Measurements from ENCODE around the gene BOLA3. TPM values are rescaled to one million over a fixed set of nuclear protein-coding genes. Genes with fewer than 3 reads are reported as not detected.
"Not testable (repeated sequence)": the region's sequence is repeated elsewhere in the genome, so short reads cannot be mapped to it uniquely, and the experiment has no call there.

BOLA3 gene
- polyA plus RNA-seq, 3 donors, result 31.1 to 67.8 (median 65.0) TPM

DNA sequence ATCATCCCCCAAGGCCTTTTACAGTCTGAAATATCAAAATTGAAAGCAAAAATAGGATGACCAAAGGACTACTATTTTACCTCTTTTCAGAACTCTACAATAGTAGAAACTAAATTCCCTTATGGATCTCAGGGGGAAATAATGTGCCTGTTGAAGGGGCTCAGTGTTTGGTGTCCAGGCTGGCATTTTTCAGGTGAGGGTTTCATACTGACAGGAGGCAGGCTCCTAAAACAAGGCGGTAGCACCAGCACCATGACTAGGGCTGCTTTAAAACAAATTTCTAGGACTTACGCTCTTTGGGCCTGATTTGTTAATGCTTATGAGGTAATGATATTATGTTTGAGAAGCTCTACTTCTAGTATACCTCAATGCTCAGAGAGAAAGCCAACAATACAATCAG is 5.2 kb upstream of the BOLA3 start:
- 85 to 93% (median 86%) methylated on average over 2 of the region's 2 CpGs for WGBS, 3 donors
- no peak overlapping the region for H3K27ac ChIP-seq (ENCODE audit: low read depth, low read length)

DNA sequence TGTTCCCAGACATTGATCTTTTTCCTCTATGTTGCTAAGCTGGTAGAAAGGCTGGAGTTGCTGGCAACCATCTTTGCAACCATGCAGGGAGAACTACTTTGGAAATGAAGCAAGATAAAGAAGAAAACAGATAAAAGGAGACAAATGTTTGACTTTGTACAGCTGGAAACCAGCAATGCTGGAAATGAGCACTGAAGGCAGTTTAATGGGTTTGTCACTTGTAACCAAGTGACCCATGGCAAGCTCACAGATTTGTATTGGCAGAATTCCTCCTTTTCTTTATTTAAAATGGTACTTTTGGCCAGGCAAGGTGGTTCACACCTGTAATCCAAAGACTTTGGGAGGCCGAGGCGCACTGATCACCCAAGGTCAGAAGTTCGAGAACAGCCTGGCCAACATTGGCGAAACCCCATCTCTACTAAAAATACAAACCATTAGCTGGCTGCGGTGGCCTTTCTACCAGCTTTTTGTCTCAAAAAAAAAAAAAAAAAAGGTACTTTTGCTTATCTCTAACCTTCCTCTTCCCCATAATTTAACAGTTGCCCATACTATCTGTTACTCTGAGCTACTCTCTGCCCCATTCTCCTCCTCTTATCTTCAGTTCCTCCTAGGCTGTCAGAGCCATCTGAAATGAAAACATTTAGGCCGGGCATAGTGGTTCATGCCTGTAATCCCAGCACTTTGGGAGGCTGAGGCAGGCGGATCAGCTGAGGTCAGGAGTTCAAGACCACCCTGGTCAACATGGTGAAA is 2.0 kb upstream of the BOLA3 start:
- H3K27ac ChIP-seq (ENCODE audit: low read depth, low read length), result no peak overlapping the region
- WGBS, 3 donors, result 91 to 95% (median 92%) methylated on average over 7 of the region's 7 CpGs

DNA sequence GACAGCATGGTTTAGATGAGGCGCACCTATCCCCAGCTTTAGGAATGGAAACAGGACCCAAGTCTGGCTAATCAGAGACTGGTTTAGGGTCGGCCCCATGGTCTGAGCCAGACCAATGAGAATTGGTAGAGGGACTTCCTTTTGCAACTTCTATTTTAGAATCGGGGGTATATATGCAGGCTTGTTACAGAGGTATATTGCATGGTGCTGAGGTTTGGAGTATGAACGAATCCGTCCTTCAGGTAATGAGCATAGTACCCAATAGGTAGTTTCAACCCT is 1.5 kb upstream of the BOLA3 start:
- WGBS, 3 donors, result 91 to 92% (median 92%) methylated on average over 5 of the region's 5 CpGs
- H3K27ac ChIP-seq (ENCODE audit: low read depth, low read length), result no peak overlapping the region

GRCh38 chr2:74148457-74149246 is 940 bp upstream of the BOLA3 start:
- 27 to 63% (median 60%) methylated on average over 16 of the region's 16 CpGs for WGBS, 3 donors
- no peak overlapping the region for H3K27ac ChIP-seq (ENCODE audit: low read depth, low read length)

- 5 to 9% (median 8%) methylated on average over 28 to 29 of the region's 29 CpGs for WGBS, 3 donors
- H3K27ac ChIP-seq (ENCODE audit: low read depth, low read length), result no peak overlapping the region
These were observed 584 bp downstream of the BOLA3 start for GRCh38 chr2:74146929-74147726.

- 69 to 83% (median 79%) methylated on average over 6 of the region's 6 CpGs for WGBS, 3 donors
- no peak overlapping the region for H3K27ac ChIP-seq (ENCODE audit: low read depth, low read length)
These were observed 5.4 kb downstream of the BOLA3 start for GRCh38 chr2:74142340-74142739.

- WGBS, 3 donors, result 86 to 90% (median 87%) methylated on average over 19 of the region's 19 CpGs
- H3K27ac ChIP-seq (ENCODE audit: low read depth, low read length), result no peak overlapping the region
These were observed 8.9 kb downstream of the BOLA3 start for GRCh38 chr2:74138600-74139323.

GRCh38 chr2:74137651-74138599 is 9.8 kb downstream of the BOLA3 start:
- WGBS, 3 donors, result 79 to 90% (median 84%) methylated on average over 11 of the region's 11 CpGs
- H3K27ac ChIP-seq (ENCODE audit: low read depth, low read length), result no peak overlapping the region

GRCh38 chr2:74131901-74132300 is 15.8 kb downstream of the BOLA3 start:
- H3K27ac ChIP-seq (ENCODE audit: low read depth, low read length), result no peak overlapping the region
- 73 to 92% (median 88%) methylated on average over 5 of the region's 5 CpGs for WGBS, 3 donors

- H3K27ac ChIP-seq (ENCODE audit: low read depth, low read length), result no peak overlapping the region
- WGBS, 3 donors, result 37 to 47% (median 40%) methylated on average over 41 of the region's 41 CpGs
These were observed 17.3 kb downstream of the BOLA3 start for GRCh38 chr2:74130211-74130995.

- no peak overlapping the region for H3K27ac ChIP-seq (ENCODE audit: low read depth, low read length)
- WGBS, 3 donors, result 76 to 77% (median 76%) methylated on average over 3 of the region's 3 CpGs
These were observed 19.5 kb downstream of the BOLA3 start for GRCh38 chr2:74128206-74128605.

DNA sequence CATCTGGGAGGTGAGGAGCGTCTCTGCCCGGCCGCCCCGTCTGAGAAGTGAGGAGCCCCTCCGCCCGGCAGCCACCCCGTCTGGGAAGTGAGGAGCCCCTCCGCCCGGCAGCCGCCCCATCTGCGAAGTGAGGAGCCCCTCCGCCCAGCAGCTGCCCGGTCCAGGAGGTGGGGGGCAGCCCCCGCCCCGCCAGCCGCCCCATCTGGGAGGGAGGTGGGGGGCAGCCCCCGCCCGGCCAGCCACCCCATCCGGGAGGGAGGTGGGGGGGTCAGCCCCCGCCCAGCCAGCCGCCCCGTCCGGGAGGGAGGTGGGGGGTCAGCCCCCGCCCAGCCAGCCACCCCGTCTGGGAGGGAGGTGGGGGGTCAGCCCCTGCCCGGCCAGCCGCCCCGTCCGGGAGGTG is 23.8 kb downstream of the BOLA3 start:
- H3K27ac ChIP-seq (ENCODE audit: low read depth, low read length), result not testable (repeated sequence)
- 95 to 98% (median 97%) methylated on average over 11 to 29 of the region's 29 CpGs for WGBS, 3 donors

GRCh38 chr2:74121846-74122245 is 25.9 kb downstream of the BOLA3 start:
- 97 to 100% (median 100%) methylated on average over 1 of the region's 1 CpG for WGBS, 3 donors
- H3K27ac ChIP-seq (ENCODE audit: low read depth, low read length), result not testable (repeated sequence)

GRCh38 chr2:74119912-74120825 is 27.5 kb downstream of the BOLA3 start:
- no peak overlapping the region for H3K27ac ChIP-seq (ENCODE audit: low read depth, low read length)
- 6 to 8% (median 7%) methylated on average over 56 to 59 of the region's 59 CpGs for WGBS, 3 donors

- H3K27ac ChIP-seq (ENCODE audit: low read depth, low read length), result no peak overlapping the region
These were observed 28.4 kb downstream of the BOLA3 start for GRCh38 chr2:74119339-74119738.

DNA sequence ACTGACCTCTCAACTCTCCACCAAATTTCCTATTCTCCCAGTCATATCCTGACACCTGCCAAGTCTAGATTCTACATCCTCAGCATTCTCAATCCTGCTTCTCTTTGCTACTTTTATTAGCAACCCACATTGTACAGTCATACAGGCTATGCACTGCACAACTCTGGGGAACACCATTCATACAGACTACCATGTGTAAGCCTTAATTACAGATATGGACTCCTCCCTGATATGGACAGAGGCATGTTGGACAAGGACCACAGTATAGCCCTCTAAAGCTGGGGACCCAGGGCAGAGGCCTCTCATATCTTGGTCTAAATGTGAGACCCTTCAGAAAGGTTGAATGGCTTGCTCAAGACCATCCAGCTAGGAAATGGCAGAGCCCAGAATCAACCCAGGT is 36.3 kb downstream of the BOLA3 start:
- H3K27ac ChIP-seq (ENCODE audit: low read depth, low read length), result no peak overlapping the region
